Neural cell (in vitro differentiated cells): ENCODE results near the gene C3orf49. TPM values are rescaled to one million over a fixed set of nuclear protein-coding genes. Genes with fewer than 3 reads are reported as not detected.

Source experiments
- H2AFZ ChIP-seq: fragments of 200-600, 300-800 bp; sonication (generic), shearing (Covaris generic); 2 replicates; pipeline ENCODE4 v1.6.0; 2014; ENCODE audit warnings: low read depth, mild to moderate bottlenecking, antibody characterized with exemption, low read length, moderate library complexity
- H3F3A ChIP-seq: fragments of 200-600 bp; shearing (Covaris generic); 2 replicates; pipeline ENCODE4 v1.6.1; 2016; ENCODE audit warnings: mild to moderate bottlenecking, moderate library complexity, mixed read lengths, antibody characterized with exemption, low read length; ENCODE audit not compliant: insufficient read depth, poor library complexity, severe bottlenecking
- H3K27ac ChIP-seq: fragments of 200-600, 300-800 bp; sonication (generic), shearing (Covaris generic); 2 replicates; pipeline ENCODE4 v1.5.1; 2014; ENCODE audit warnings: mild to moderate bottlenecking, low read length, moderate library complexity
- H3K27me3 ChIP-seq: fragments of 300-800, 200-600 bp; sonication (generic), shearing (Covaris generic); 2 replicates; pipeline ENCODE4 v1.6.0; 2014; ENCODE audit warnings: mild to moderate bottlenecking, low read depth, low read length, moderate library complexity; ENCODE audit not compliant: insufficient read depth
- H3K36me3 ChIP-seq: fragments of 300-800, 200-600 bp; sonication (generic), shearing (Covaris generic); 2 replicates; pipeline ENCODE4 v1.5.1; 2014; ENCODE audit warnings: mild to moderate bottlenecking, antibody characterized with exemption, low read length, moderate library complexity; ENCODE audit not compliant: insufficient read depth
- H3K4me2 ChIP-seq: fragments of 300-800, 200-600 bp; sonication (generic), shearing (Covaris generic); 2 replicates; pipeline ENCODE4 v1.6.0; 2014; ENCODE audit warnings: mild to moderate bottlenecking, low read length
- H3K4me3 ChIP-seq: fragments of 300-800, 200-600 bp; sonication (generic), shearing (Covaris generic); 2 replicates; pipeline ENCODE4 v1.5.1; 2014; ENCODE audit warnings: mild to moderate bottlenecking, low read length, moderate library complexity
- H3K79me2 ChIP-seq: fragments of 200-600 bp; shearing (Covaris generic); replicated peaks from 2 replicates; pipeline ENCODE4 v1.6.0; 2014; ENCODE audit warnings: mild to moderate bottlenecking, low read length, moderate library complexity; ENCODE audit not compliant: insufficient read depth
- H3K9ac ChIP-seq: fragments of 300-800, 200-600 bp; sonication (generic), shearing (Covaris generic); 2 replicates; pipeline ENCODE4 v1.6.1; 2016; ENCODE audit warnings: mild to moderate bottlenecking, low read length, mixed read lengths
- H3K9me2 ChIP-seq: fragments of 200-600 bp; shearing (Covaris generic); 2 replicates; pipeline ENCODE4 v1.6.1; 2016; ENCODE audit warnings: mild to moderate bottlenecking, low read length, mixed read lengths; ENCODE audit not compliant: insufficient read depth
- H3K9me3 ChIP-seq: fragments of 200-600, 300-800 bp; sonication (generic), shearing (Covaris generic); 2 replicates; pipeline ENCODE4 v1.6.1; 2016; ENCODE audit warnings: mild to moderate bottlenecking, mixed run types, low read length, moderate library complexity, mixed read lengths
- H4K20me1 ChIP-seq: fragments of 200-600 bp; shearing (Covaris generic); 2 replicates; pipeline ENCODE4 v1.6.1; 2016; ENCODE audit warnings: mild to moderate bottlenecking, mixed run types; ENCODE audit not compliant: insufficient read depth
- EP300 ChIP-seq: fragments of 450-650 bp; conservative IDR thresholded peaks from 2 replicates; pipeline ENCODE4 v1.6.1; 2014; ENCODE audit warnings: antibody characterized with exemption, mild to moderate bottlenecking, moderate library complexity; ENCODE audit not compliant: poor library complexity, severe bottlenecking
- EZH2 ChIP-seq: fragments of 200-600, 300-800 bp; shearing (Covaris generic), sonication (generic); IDR thresholded peaks from 2 replicates; pipeline ENCODE4 v1.6.1; 2014; ENCODE audit warnings: antibody characterized with exemption, low read length, borderline replicate concordance, mild to moderate bottlenecking; ENCODE audit not compliant: insufficient read depth, poor library complexity, severe bottlenecking
- MXI1 ChIP-seq: fragments of 450-650 bp; conservative IDR thresholded peaks from 2 replicates; pipeline ENCODE4 v1.6.1; 2014; ENCODE audit warnings: antibody characterized with exemption, mild to moderate bottlenecking; ENCODE audit not compliant: poor library complexity, severe bottlenecking
- POLR2AphosphoS5 ChIP-seq: IDR thresholded peaks from 2 replicates; pipeline ENCODE4 v1.6.1; 2012
- RAD21 ChIP-seq: fragments of 450-650 bp; conservative IDR thresholded peaks from 2 replicates; pipeline ENCODE4 v1.6.1; 2014; ENCODE audit warnings: antibody characterized with exemption, mild to moderate bottlenecking, moderate library complexity
- REST ChIP-seq: IDR thresholded peaks from 2 replicates; pipeline ENCODE4 v1.6.1; 2012; ENCODE audit warnings: borderline replicate concordance
- SMC3 ChIP-seq: fragments of 450-650 bp; conservative IDR thresholded peaks from 2 replicates; pipeline ENCODE4 v1.6.1; 2014; ENCODE audit warnings: antibody characterized with exemption, mild to moderate bottlenecking, moderate library complexity; ENCODE audit not compliant: poor library complexity
- TAF1 ChIP-seq: IDR thresholded peaks from 2 replicates; pipeline ENCODE4 v1.6.1; 2012; ENCODE audit warnings: low read depth
- polyA plus RNA-seq: library from polyadenylated mRNA; depleted of rRNA; stranded (reverse); fragments of >200 nt; gene quantifications from 2 replicates; pipeline ENCODE4 v1.2.3, GENCODE V29; 2014
- TF ChIP-seq, protein P1 (sequence below): fragments of 450-650 bp; IDR thresholded peaks from 2 replicates; pipeline ENCODE4 v1.5.1; 2014; ENCODE audit warnings: antibody characterized with exemption, mild to moderate bottlenecking, moderate library complexity; ENCODE audit not compliant: poor library complexity, severe bottlenecking

Gene C3orf49
- polyA plus RNA-seq, 1 donor from 2014 or later, result not detected

- TF ChIP-seq, protein P1, sequence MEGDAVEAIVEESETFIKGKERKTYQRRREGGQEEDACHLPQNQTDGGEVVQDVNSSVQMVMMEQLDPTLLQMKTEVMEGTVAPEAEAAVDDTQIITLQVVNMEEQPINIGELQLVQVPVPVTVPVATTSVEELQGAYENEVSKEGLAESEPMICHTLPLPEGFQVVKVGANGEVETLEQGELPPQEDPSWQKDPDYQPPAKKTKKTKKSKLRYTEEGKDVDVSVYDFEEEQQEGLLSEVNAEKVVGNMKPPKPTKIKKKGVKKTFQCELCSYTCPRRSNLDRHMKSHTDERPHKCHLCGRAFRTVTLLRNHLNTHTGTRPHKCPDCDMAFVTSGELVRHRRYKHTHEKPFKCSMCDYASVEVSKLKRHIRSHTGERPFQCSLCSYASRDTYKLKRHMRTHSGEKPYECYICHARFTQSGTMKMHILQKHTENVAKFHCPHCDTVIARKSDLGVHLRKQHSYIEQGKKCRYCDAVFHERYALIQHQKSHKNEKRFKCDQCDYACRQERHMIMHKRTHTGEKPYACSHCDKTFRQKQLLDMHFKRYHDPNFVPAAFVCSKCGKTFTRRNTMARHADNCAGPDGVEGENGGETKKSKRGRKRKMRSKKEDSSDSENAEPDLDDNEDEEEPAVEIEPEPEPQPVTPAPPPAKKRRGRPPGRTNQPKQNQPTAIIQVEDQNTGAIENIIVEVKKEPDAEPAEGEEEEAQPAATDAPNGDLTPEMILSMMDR, result no peak
Measured at GRCh38 chr3:63867225-63867624, 48.1 kb downstream of the C3orf49 start (continued).

DNA sequence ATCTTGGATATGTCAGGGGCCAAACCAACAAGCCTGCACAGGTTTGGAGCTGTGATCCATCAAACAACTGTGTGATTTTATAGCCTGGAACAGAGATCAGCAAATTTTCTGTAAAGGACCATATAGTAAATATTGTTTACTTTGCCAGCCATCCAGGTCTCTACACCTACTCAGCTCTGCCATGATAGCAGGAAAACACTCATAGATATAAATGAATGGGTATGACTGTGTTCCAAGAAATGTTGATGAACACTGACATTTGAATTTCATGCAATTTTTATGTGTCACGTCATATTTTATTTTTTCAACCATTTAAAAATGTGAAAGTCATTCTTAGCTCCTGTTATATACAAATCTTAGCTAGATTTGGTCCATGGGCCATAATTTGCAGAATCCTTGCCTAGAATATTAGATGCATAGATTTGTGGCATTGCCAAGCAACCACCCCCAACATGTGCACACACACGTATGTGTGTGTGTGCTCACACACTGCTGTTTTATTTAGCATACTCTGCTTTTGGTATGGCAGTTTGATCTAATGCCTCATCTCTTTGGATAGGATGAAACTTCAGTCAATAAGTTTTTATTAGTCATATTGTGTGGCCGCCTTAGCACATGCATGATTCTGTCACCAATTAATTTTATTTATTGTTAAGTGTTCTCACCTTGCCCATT lies 51.0 kb downstream of the C3orf49 start:
- Histone ChIP-seq H3K79me2 (peaks cover 28% of the 10 kb centered on the region), H2AFZ (no peak overlapping the region), H3K9me2 (no peaks in the 10 kb centered on the region), H3K27me3 (no peaks in the 10 kb centered on the region), H3K4me2 (no peak overlapping the region), H3K27ac (no peak overlapping the region), H4K20me1 (no peaks in the 10 kb centered on the region), H3K9ac (no peak overlapping the region), H3K4me3 (no peak overlapping the region), H3K9me3 (no peaks in the 10 kb centered on the region), H3F3A (no peaks in the 10 kb centered on the region), H3K36me3 (no peaks in the 10 kb centered on the region)
- TF ChIP-seq REST (no peak), MXI1 (no peak), SMC3 (no peak), TAF1 (no peak), EP300 (no peak), EZH2 (no peak), RAD21 (no peak), POLR2AphosphoS5 (no peak)
- TF ChIP-seq, protein P1, result no peak
